ENCODE data around the gene TNFSF8.

GRCh38 chr9:114958844-114959235, 28.4 kb upstream of the TNFSF8 start:
- TF ChIP-seq CTCF (IDR thresholded peaks at IDR 0.05; ENCODE audit: extremely low read depth in 1 of 2, insufficient read depth in 1 of 2, low read depth in 1 of 2, low read length in 2 of 2) (no peak), POLR2A (IDR thresholded peaks at IDR 0.05; ENCODE audit: low read depth, low read length) (no peak), POLR2AphosphoS5 (IDR thresholded peaks at IDR 0.05; ENCODE audit: insufficient read depth, low read depth, low read length) (no peak), FOS (IDR thresholded peaks at IDR 0.05; ENCODE audit: borderline replicate concordance, insufficient read depth, low read length) (no peak), EZH2 (IDR thresholded peaks at IDR 0.05; ENCODE audit: borderline replicate concordance, low read depth, low read length, severe bottlenecking) (no peak), GATA2 (IDR thresholded peaks at IDR 0.05; ENCODE audit: insufficient read depth, insufficient read length, low read depth, low read length) (no peak)
